ENCODE data around the gene LBP.

GRCh38 chr20:38308047-38308438, 38.2 kb upstream of the LBP start:
- TF ChIP-seq, protein P1, sequence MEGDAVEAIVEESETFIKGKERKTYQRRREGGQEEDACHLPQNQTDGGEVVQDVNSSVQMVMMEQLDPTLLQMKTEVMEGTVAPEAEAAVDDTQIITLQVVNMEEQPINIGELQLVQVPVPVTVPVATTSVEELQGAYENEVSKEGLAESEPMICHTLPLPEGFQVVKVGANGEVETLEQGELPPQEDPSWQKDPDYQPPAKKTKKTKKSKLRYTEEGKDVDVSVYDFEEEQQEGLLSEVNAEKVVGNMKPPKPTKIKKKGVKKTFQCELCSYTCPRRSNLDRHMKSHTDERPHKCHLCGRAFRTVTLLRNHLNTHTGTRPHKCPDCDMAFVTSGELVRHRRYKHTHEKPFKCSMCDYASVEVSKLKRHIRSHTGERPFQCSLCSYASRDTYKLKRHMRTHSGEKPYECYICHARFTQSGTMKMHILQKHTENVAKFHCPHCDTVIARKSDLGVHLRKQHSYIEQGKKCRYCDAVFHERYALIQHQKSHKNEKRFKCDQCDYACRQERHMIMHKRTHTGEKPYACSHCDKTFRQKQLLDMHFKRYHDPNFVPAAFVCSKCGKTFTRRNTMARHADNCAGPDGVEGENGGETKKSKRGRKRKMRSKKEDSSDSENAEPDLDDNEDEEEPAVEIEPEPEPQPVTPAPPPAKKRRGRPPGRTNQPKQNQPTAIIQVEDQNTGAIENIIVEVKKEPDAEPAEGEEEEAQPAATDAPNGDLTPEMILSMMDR (IDR thresholded peaks at IDR 0.05; ENCODE audit: insufficient read depth, low read length), result no peak
- TF ChIP-seq, protein P2, sequence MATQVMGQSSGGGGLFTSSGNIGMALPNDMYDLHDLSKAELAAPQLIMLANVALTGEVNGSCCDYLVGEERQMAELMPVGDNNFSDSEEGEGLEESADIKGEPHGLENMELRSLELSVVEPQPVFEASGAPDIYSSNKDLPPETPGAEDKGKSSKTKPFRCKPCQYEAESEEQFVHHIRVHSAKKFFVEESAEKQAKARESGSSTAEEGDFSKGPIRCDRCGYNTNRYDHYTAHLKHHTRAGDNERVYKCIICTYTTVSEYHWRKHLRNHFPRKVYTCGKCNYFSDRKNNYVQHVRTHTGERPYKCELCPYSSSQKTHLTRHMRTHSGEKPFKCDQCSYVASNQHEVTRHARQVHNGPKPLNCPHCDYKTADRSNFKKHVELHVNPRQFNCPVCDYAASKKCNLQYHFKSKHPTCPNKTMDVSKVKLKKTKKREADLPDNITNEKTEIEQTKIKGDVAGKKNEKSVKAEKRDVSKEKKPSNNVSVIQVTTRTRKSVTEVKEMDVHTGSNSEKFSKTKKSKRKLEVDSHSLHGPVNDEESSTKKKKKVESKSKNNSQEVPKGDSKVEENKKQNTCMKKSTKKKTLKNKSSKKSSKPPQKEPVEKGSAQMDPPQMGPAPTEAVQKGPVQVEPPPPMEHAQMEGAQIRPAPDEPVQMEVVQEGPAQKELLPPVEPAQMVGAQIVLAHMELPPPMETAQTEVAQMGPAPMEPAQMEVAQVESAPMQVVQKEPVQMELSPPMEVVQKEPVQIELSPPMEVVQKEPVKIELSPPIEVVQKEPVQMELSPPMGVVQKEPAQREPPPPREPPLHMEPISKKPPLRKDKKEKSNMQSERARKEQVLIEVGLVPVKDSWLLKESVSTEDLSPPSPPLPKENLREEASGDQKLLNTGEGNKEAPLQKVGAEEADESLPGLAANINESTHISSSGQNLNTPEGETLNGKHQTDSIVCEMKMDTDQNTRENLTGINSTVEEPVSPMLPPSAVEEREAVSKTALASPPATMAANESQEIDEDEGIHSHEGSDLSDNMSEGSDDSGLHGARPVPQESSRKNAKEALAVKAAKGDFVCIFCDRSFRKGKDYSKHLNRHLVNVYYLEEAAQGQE (IDR thresholded peaks at IDR 0.05; ENCODE audit: insufficient replicate concordance, low read depth), result no peak
- no peak for TF ChIP-seq POLR2AphosphoS5 (IDR thresholded peaks at IDR 0.05; ENCODE audit: low read depth)
- TF ChIP-seq GABPA (IDR thresholded peaks at IDR 0.05; ENCODE audit: low read depth), result no peak
- TF ChIP-seq SPI1 (IDR thresholded peaks at IDR 0.05; ENCODE audit: borderline replicate concordance, low read depth), result no peak

Measured in HL-60 (cell line).